A549 treated with dexamethasone at 1 μM for 4 hours (cell line): ENCODE results near the gene MID1IP1. TPM values are rescaled to one million over a fixed set of nuclear protein-coding genes. Genes with fewer than 3 reads are reported as not detected.

Experiments
- total RNA-seq: library from RNA; stranded (reverse); fragments of 200-300 nt; extraction: Qiagen RNA extraction; gene quantifications from 5 replicates; pipeline ENCODE4 v1.2.3, GENCODE V29; 2022

Gene MID1IP1
- 20.2 to 33.8 TPM (median 30.5 TPM) in 5 replicates for total RNA-seq

DNA sequence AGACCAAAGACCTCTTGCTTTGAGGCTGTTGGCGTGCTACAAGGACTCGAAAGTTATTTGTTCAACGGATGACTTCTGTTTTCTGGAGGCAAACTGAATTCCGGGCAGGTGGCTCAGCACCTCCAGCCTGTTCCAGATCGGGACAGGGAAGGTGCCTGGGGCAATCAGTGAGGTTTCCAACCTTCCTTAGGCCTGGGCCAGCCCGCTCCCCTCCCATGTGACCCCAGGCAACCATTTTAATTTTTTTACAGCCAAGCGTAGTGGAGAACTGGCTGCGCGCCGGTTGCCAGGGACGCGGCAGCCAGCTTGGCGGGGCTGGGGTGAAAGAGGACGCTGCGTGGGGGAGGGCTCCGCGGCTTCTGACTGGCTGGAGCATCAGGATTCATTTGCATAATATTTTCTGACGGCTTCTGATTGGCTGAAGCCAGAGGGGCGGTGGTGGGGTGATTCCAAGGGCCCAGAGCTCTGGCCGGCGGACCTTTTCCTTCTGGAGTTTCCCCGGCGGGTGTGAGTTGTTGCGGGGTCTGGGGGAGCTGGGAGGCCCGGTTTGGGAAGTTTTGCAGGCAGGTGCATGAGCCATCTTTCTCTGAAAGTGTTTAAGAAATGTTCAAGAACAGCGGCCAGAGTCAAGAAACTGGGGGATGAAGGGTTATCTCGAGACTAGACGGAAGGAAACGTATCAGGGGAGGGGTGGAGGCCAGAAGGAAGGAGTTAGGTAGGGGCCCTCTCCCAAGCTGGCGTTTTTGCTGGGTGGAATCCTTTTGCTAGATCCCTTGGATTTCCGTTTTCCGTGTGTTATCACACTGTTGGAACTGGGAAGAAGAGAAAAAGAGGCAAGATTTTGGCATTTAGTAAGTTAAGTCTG lies at the start of gene MID1IP1:
Gene MID1IP1 (plus strand): TSS at position 479 of the 865 bp plus-strand sequence. CDS start 3,488 bp downstream, outside the sequence.

Other genes starting within 250 kb of the MID1IP1 start
- 2.4 to 3.0 TPM (median 2.7 TPM) in 5 replicates for gene TSPAN7, start 239.9 kb upstream of the MID1IP1 start, total RNA-seq